HEK293 (cell line): Measurements from ENCODE around the gene TNFAIP2.

Experiments
- CTCF ChIA-PET: fragments of 350-600 bp; formaldehyde crosslinking; extraction: SDS; loops from one replicate; lab custom pipeline; 2021; ENCODE audit warnings: antibody characterized with exemption; lab: Yijun Ruan, JAX
- POLR2A ChIA-PET: fragments of 300-600 bp; formaldehyde crosslinking; extraction: SDS; loops from one replicate; lab custom pipeline; 2020; ENCODE audit warnings: antibody characterized with exemption, inconsistent platforms; lab: Yijun Ruan, JAX
- H3K27ac ChIP-seq: fragments of 200-500 bp; sonication (Bioruptor generic); 2 replicates; pipeline ENCODE4 v1.5.1; 2014; ENCODE audit warnings: low read depth, low read length, control low read depth, inconsistent platforms; ENCODE audit errors: extremely low read depth
- H3K36me3 ChIP-seq, 2 experiments: fragments of 200-500 bp in 1 of 2; sonication (Bioruptor generic) in 1 of 2; 1 replicate in 1 of 2; 2 replicates in 1 of 2; pipeline ENCODE4 v1.5.1; 2014 to 2017; ENCODE audit warnings: inconsistent platforms in 2 of 2, low read length in 2 of 2; ENCODE audit not compliant: control insufficient read depth in 2 of 2, insufficient read depth in 1 of 2
- H3K4me1 ChIP-seq: fragments of 200-500 bp; sonication (Bioruptor generic); 2 replicates; pipeline ENCODE4 v1.5.1; 2014; ENCODE audit warnings: mild to moderate bottlenecking, low read length, inconsistent platforms; ENCODE audit not compliant: control insufficient read depth, insufficient read depth
- H3K4me3 ChIP-seq: 2 replicates; pipeline ENCODE4 v1.5.1; 2011; ENCODE audit warnings: low read depth, mild to moderate bottlenecking, control low read depth, low read length, moderate library complexity
- H3K9me3 ChIP-seq: fragments of 200-500 bp; sonication (Bioruptor generic); 2 replicates; pipeline ENCODE4 v1.5.1; 2014; ENCODE audit warnings: low read depth, low read length, inconsistent platforms; ENCODE audit not compliant: control insufficient read depth, insufficient read depth
- GLIS2 ChIP-seq: fragments of 450-650 bp; formaldehyde crosslinking; IDR thresholded peaks from 2 replicates; pipeline ENCODE4 v1.5.1; 2016; ENCODE audit warnings: missing biosample characterization, missing genetic modification characterization
- SCRT2 ChIP-seq: fragments of 450-650 bp; formaldehyde crosslinking; IDR thresholded peaks from 2 replicates; pipeline ENCODE4 v1.5.1; 2016; ENCODE audit warnings: missing biosample characterization, missing genetic modification characterization
- SP7 ChIP-seq: fragments of 450-650 bp; formaldehyde crosslinking; IDR thresholded peaks from 2 replicates; pipeline ENCODE4 v1.5.1; 2016; ENCODE audit warnings: missing biosample characterization, missing genetic modification characterization
- TSHZ1 ChIP-seq: fragments of 450-650 bp; formaldehyde crosslinking; IDR thresholded peaks from 2 replicates; pipeline ENCODE4 v1.5.1; 2016; ENCODE audit warnings: missing biosample characterization, missing genetic modification characterization, borderline replicate concordance
- WT1 ChIP-seq: fragments of 450-650 bp; formaldehyde crosslinking; IDR thresholded peaks from 2 replicates; pipeline ENCODE4 v1.5.1; 2016; ENCODE audit warnings: missing biosample characterization, missing genetic modification characterization
- YY1 ChIP-seq: fragments of 450-650 bp; formaldehyde crosslinking; IDR thresholded peaks from 2 replicates; pipeline ENCODE4 v1.5.1; 2018; ENCODE audit warnings: missing biosample characterization, missing genetic modification characterization
- ZBTB17 ChIP-seq: fragments of 450-650 bp; formaldehyde crosslinking; IDR thresholded peaks from 2 replicates; pipeline ENCODE4 v1.5.1; 2016; ENCODE audit warnings: missing biosample characterization, missing genetic modification characterization
- ZEB2 ChIP-seq: fragments of 450-650 bp; formaldehyde crosslinking; IDR thresholded peaks from 2 replicates; pipeline ENCODE4 v1.5.1; 2016; ENCODE audit warnings: missing biosample characterization, missing genetic modification characterization
- ZFHX2 ChIP-seq: fragments of 450-650 bp; formaldehyde crosslinking; conservative IDR thresholded peaks from 2 replicates; pipeline ENCODE4 v1.5.1; 2016; ENCODE audit warnings: missing biosample characterization, missing genetic modification characterization
- ZNF132 ChIP-seq: fragments of 450-650 bp; formaldehyde crosslinking; IDR thresholded peaks from 2 replicates; pipeline ENCODE4 v1.5.1; 2017; ENCODE audit warnings: missing biosample characterization, missing genetic modification characterization, borderline replicate concordance
- ZNF133 ChIP-seq: fragments of 450-650 bp; formaldehyde crosslinking; IDR thresholded peaks from 2 replicates; pipeline ENCODE4 v1.5.1; 2016; ENCODE audit warnings: missing biosample characterization, missing genetic modification characterization
- ZNF2 ChIP-seq: fragments of 450-650 bp; formaldehyde crosslinking; IDR thresholded peaks from 2 replicates; pipeline ENCODE4 v1.5.1; 2016; ENCODE audit warnings: missing biosample characterization, missing genetic modification characterization
- ZNF223 ChIP-seq: fragments of 450-650 bp; formaldehyde crosslinking; IDR thresholded peaks from 2 replicates; pipeline ENCODE4 v1.5.1; 2016; ENCODE audit warnings: missing biosample characterization, missing genetic modification characterization
- ZNF239 ChIP-seq: fragments of 450-650 bp; formaldehyde crosslinking; IDR thresholded peaks from 2 replicates; pipeline ENCODE4 v1.5.1; 2016; ENCODE audit warnings: missing biosample characterization, missing genetic modification characterization
- ZNF26 ChIP-seq: fragments of 450-650 bp; formaldehyde crosslinking; IDR thresholded peaks from 2 replicates; pipeline ENCODE4 v1.5.1; 2016; ENCODE audit warnings: missing biosample characterization, missing genetic modification characterization
- ZNF423 ChIP-seq: fragments of 450-650 bp; formaldehyde crosslinking; IDR thresholded peaks from 2 replicates; pipeline ENCODE4 v1.5.1; 2016; ENCODE audit warnings: missing biosample characterization, missing genetic modification characterization
- ZNF530 ChIP-seq: fragments of 450-650 bp; formaldehyde crosslinking; IDR thresholded peaks from 2 replicates; pipeline ENCODE4 v1.5.1; 2016; ENCODE audit warnings: low read depth, missing biosample characterization, missing genetic modification characterization
- ZNF544 ChIP-seq: fragments of 450-650 bp; formaldehyde crosslinking; IDR thresholded peaks from 2 replicates; pipeline ENCODE4 v1.5.0; 2017; ENCODE audit warnings: missing biosample characterization, missing genetic modification characterization
- ZNF626 ChIP-seq: fragments of 450-650 bp; sonication (Bioruptor Pico); formaldehyde crosslinking; IDR thresholded peaks from 2 replicates; pipeline ENCODE4 v1.5.1; 2018; ENCODE audit warnings: missing biosample characterization, missing genetic modification characterization, inconsistent platforms
- ZNF660 ChIP-seq: fragments of 450-650 bp; IDR thresholded peaks from 2 replicates; pipeline ENCODE4 v1.5.1; 2018; ENCODE audit warnings: missing biosample characterization, mild to moderate bottlenecking, missing genetic modification characterization
- ZNF747 ChIP-seq: fragments of 450-650 bp; formaldehyde crosslinking; IDR thresholded peaks from 2 replicates; pipeline ENCODE4 v1.5.1; 2016; ENCODE audit warnings: missing biosample characterization, missing genetic modification characterization
- ZNF791 ChIP-seq: fragments of 450-650 bp; formaldehyde crosslinking; IDR thresholded peaks from 2 replicates; pipeline ENCODE4 v1.5.1; 2016; ENCODE audit warnings: missing biosample characterization, missing genetic modification characterization
- TF ChIP-seq, protein P1 (sequence below): sonication (generic); formaldehyde crosslinking; IDR thresholded peaks from 2 replicates; pipeline ENCODE4 v1.8.1; 2022; ENCODE audit warnings: mild to moderate bottlenecking, moderate library complexity, missing genetic modification reagents

TNFAIP2 gene

DNA sequence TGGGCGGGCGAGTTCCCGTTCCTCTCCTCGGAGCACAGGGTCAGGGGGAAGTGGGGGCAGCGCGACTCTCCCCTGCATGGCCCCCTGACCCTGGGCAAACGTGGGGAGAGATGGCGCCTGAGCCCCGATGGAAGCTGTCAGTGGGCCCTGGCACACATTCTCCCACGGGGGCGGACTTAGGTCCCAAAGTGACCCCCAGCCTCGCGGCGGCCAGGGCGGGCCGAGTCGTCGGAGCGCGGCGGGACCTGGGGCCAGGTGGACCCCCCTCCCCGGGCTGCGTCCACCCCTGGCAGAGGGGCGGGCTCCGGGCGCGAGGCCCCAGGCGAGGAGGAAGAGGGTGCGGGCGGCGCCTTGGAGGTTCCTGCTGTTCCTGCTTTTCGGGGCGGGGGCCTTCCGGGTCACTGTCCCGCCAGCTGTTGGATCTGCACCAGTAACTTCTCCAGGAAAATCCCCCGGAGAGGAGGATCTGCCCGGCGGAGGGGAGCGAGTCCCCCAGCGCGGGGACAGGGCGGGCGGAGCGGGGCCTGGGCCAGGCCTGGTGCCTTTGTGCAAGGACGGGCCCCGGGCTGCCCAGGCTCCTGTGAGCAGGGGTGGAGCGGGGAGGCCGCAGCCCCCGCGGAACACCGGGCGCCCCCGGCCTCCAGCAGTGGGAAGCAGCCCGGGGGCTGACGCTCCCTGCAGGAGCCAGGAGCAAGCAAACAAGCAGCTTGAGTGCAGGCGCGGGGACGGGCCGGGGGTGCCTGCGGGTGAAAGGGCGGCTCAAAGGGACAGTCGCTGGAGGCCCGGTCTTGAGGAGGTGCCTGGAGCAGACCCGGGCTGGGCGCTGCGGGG is 15.3 kb downstream of the TNFAIP2 start (continued):
- no peak for TF ChIP-seq TSHZ1 (tag by site-specific recombination)
- no peak for TF ChIP-seq ZNF791 (tag by site-specific recombination)

GRCh38 chr14:103139132-103140025 is 16.1 kb downstream of the TNFAIP2 start:
- ChIA-PET CTCF (interaction anchor here (0.6 to 5.1 kb wide), 3 partner anchors 29 to 47 kb away, joined by 3 to 80 read pairs (median 3); no protein-coding TSS in a partner anchor), POLR2A (interaction anchor here (0.7 kb wide), 1 partner anchor 811 kb away, joined by 5 read pairs; no protein-coding TSS in a partner anchor)
- TF ChIP-seq ZEB2: no peak
- peak; percentile 3; the same call in 1 of the 2 replicates for TF ChIP-seq ZFHX2 (tag by site-specific recombination)
- peaks cover 0 to 9% of the 10 kb centered on the region in 2 experiments; a peak in 1 of 3 replicates for H3K36me3 ChIP-seq
- H3K9me3 ChIP-seq: no peaks in the 10 kb centered on the region
- H3K4me1 ChIP-seq: no peaks in the 10 kb centered on the region
- no peak overlapping the region for H3K4me3 ChIP-seq
- no peak overlapping the region for H3K27ac ChIP-seq

DNA sequence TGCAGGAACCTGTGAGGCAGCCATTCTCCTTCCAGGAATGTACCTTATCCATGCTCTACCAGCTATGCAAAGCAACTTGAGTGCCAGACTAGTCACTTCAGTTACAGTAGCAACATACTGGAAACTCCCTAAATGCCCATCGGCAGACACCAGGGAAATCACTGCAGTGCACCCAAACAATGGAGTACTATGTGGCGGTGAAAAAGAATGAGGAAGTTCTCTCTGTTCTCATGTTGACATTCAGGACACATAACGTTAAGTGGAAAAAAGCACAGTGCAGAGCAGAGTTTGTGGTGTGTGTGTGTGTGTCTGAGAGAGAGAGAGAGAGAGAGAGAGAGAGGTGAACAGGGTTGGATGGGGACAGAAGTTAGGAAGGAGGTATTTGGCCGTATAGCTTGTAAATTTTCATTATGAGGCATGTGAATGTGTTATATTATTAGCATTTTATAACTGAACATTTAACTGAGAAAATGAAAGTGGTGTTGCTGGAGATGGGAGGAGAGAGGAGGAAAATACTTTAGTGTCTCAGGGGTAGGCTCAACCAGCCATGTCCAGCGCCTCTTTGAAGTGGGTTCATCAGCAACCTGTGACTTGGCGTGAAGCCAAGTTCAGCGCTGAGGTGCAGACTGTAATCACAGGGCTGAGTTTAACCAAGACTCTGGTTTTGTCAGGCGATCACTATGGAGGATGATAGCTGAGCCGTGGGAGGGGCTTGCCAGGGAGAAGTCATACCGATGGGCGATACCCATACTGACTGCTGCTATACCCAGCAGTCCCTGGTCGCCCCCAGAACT is 17.3 kb downstream of the TNFAIP2 start:
- Histone ChIP-seq H3K36me3 (peaks cover 0 to 3% of the 10 kb centered on the region in 2 experiments; a peak in 1 of 3 replicates), H3K9me3 (no peaks in the 10 kb centered on the region), H3K4me3 (no peak overlapping the region), H3K4me1 (no peaks in the 10 kb centered on the region), H3K27ac (no peak overlapping the region)
- CTCF ChIA-PET: interaction anchor here (0.6 to 5.1 kb wide), 21 partner anchors 9 to 1769 kb away, joined by 3 to 80 read pairs (median 4); no protein-coding TSS in a partner anchor
- POLR2A ChIA-PET: interaction anchor here (0.6 kb wide), 1 partner anchor 11 kb away, joined by 7 read pairs; no protein-coding TSS in a partner anchor
- no peak for TF ChIP-seq ZNF132 (tag by site-specific recombination)
- 0 out of 2 replicates have a peak, but pooled peaks have one; percentile 1 for TF ChIP-seq ZFHX2 (tag by site-specific recombination)
- 0 out of 2 replicates have a peak, but pooled peaks have one; percentile 33 for TF ChIP-seq WT1 (tag by site-specific recombination)
- TF ChIP-seq SP7 (tag by site-specific recombination): peak; percentile 74; the same call in 1 of the 2 replicates
- no peak for TF ChIP-seq YY1 (tag by site-specific recombination)
- peak; percentile 75 for TF ChIP-seq ZNF660 (tag by site-specific recombination)
- TF ChIP-seq ZNF2: no peak
- TF ChIP-seq ZNF423 (tag by site-specific recombination): 0 out of 2 replicates have a peak, but pooled peaks have one; percentile 6
- no peak for TF ChIP-seq ZNF626
- TF ChIP-seq ZBTB17 (tag by site-specific recombination): peak; percentile 55
- no peak for TF ChIP-seq ZNF133
- TF ChIP-seq ZNF530: no peak
- no peak for TF ChIP-seq ZNF747 (tag by site-specific recombination)
- TF ChIP-seq, protein P1, sequence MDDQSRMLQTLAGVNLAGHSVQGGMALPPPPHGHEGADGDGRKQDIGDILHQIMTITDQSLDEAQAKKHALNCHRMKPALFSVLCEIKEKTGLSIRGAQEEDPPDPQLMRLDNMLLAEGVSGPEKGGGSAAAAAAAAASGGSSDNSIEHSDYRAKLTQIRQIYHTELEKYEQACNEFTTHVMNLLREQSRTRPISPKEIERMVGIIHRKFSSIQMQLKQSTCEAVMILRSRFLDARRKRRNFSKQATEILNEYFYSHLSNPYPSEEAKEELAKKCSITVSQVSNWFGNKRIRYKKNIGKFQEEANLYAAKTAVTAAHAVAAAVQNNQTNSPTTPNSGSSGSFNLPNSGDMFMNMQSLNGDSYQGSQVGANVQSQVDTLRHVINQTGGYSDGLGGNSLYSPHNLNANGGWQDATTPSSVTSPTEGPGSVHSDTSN (CRISPR knock-in tag): no peak
- peak; percentile 58 for TF ChIP-seq SCRT2 (tag by site-specific recombination)
- TF ChIP-seq ZNF26 (tag by site-specific recombination): no peak
- TF ChIP-seq GLIS2 (tag by site-specific recombination): no peak
- no peak for TF ChIP-seq ZNF223 (tag by site-specific recombination)
- no peak for TF ChIP-seq ZNF239 (tag by site-specific recombination)
- TF ChIP-seq ZNF544 (tag by site-specific recombination): peak; percentile 51; the same call in 1 of the 2 replicates
